ENCODE data around the gene RGMA. TPM values are rescaled to one million over a fixed set of nuclear protein-coding genes. Genes with fewer than 3 reads are reported as not detected.

The RGMA gene
- total and polyA plus RNA-seq, 2 experiments from 2014 or later: 34.2 to 36.5 TPM

GRCh38 chr15:93081399-93081798 is 7.6 kb downstream of the RGMA start:
- no peak for ATAC-seq
- H3K4me2 ChIP-seq: no peak overlapping the region

More at GRCh38 chr15:93081399-93081798, 7.6 kb downstream of the RGMA start:
- Mint-ChIP-seq H3K27me3 (ENCODE audit: insufficient read depth, low read depth, poor library complexity) (peaks cover 3% of the 10 kb centered on the region), H3K36me3 (ENCODE audit: low read depth) (peaks cover 4% of the 10 kb centered on the region; the same call in 1 of the 3 replicates), H3K27ac (no peak overlapping the region), H3K4me1 (peaks cover 25% of the 10 kb centered on the region), H3K4me3 (no peak overlapping the region), H3K9me3 (no peaks in the 10 kb centered on the region)
- H3K4me1 ChIP-seq (ENCODE audit: insufficient read depth): peaks cover 9% of the 10 kb centered on the region; the same call in 1 of the 2 replicates
- peaks cover 5% of the 10 kb centered on the region for H3K27me3 ChIP-seq (ENCODE audit: insufficient read depth)
- peaks cover 4% of the 10 kb centered on the region; the same call in 1 of the 2 replicates for H4K20me1 ChIP-seq (replicated peaks; ENCODE audit: insufficient read depth)
- no peaks in the 10 kb centered on the region for H3F3A ChIP-seq (replicated peaks; ENCODE audit: low read depth)
- H3K79me2 ChIP-seq (replicated peaks; ENCODE audit: insufficient read depth): peaks cover 27% of the 10 kb centered on the region
- DNase-seq (ENCODE audit: low spot score): no peak
- no peak overlapping the region for H2AFZ ChIP-seq
- no peak for TF ChIP-seq STAT1 (IDR thresholded peaks at IDR 0.05; ENCODE audit: unreplicated experiment)
- TF ChIP-seq, protein P1, sequence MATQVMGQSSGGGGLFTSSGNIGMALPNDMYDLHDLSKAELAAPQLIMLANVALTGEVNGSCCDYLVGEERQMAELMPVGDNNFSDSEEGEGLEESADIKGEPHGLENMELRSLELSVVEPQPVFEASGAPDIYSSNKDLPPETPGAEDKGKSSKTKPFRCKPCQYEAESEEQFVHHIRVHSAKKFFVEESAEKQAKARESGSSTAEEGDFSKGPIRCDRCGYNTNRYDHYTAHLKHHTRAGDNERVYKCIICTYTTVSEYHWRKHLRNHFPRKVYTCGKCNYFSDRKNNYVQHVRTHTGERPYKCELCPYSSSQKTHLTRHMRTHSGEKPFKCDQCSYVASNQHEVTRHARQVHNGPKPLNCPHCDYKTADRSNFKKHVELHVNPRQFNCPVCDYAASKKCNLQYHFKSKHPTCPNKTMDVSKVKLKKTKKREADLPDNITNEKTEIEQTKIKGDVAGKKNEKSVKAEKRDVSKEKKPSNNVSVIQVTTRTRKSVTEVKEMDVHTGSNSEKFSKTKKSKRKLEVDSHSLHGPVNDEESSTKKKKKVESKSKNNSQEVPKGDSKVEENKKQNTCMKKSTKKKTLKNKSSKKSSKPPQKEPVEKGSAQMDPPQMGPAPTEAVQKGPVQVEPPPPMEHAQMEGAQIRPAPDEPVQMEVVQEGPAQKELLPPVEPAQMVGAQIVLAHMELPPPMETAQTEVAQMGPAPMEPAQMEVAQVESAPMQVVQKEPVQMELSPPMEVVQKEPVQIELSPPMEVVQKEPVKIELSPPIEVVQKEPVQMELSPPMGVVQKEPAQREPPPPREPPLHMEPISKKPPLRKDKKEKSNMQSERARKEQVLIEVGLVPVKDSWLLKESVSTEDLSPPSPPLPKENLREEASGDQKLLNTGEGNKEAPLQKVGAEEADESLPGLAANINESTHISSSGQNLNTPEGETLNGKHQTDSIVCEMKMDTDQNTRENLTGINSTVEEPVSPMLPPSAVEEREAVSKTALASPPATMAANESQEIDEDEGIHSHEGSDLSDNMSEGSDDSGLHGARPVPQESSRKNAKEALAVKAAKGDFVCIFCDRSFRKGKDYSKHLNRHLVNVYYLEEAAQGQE (IDR thresholded peaks at IDR 0.05; ENCODE audit: unreplicated experiment): no peak
- TF ChIP-seq CTCF (conservative IDR thresholded peaks at IDR 0.05; ENCODE audit: low read depth in 2 of 2): no peak
- TF ChIP-seq CREB1 (CRISPR knock-in tag; IDR thresholded peaks at IDR 0.05; ENCODE audit: low read depth): no peak
- TF ChIP-seq, protein P2, sequence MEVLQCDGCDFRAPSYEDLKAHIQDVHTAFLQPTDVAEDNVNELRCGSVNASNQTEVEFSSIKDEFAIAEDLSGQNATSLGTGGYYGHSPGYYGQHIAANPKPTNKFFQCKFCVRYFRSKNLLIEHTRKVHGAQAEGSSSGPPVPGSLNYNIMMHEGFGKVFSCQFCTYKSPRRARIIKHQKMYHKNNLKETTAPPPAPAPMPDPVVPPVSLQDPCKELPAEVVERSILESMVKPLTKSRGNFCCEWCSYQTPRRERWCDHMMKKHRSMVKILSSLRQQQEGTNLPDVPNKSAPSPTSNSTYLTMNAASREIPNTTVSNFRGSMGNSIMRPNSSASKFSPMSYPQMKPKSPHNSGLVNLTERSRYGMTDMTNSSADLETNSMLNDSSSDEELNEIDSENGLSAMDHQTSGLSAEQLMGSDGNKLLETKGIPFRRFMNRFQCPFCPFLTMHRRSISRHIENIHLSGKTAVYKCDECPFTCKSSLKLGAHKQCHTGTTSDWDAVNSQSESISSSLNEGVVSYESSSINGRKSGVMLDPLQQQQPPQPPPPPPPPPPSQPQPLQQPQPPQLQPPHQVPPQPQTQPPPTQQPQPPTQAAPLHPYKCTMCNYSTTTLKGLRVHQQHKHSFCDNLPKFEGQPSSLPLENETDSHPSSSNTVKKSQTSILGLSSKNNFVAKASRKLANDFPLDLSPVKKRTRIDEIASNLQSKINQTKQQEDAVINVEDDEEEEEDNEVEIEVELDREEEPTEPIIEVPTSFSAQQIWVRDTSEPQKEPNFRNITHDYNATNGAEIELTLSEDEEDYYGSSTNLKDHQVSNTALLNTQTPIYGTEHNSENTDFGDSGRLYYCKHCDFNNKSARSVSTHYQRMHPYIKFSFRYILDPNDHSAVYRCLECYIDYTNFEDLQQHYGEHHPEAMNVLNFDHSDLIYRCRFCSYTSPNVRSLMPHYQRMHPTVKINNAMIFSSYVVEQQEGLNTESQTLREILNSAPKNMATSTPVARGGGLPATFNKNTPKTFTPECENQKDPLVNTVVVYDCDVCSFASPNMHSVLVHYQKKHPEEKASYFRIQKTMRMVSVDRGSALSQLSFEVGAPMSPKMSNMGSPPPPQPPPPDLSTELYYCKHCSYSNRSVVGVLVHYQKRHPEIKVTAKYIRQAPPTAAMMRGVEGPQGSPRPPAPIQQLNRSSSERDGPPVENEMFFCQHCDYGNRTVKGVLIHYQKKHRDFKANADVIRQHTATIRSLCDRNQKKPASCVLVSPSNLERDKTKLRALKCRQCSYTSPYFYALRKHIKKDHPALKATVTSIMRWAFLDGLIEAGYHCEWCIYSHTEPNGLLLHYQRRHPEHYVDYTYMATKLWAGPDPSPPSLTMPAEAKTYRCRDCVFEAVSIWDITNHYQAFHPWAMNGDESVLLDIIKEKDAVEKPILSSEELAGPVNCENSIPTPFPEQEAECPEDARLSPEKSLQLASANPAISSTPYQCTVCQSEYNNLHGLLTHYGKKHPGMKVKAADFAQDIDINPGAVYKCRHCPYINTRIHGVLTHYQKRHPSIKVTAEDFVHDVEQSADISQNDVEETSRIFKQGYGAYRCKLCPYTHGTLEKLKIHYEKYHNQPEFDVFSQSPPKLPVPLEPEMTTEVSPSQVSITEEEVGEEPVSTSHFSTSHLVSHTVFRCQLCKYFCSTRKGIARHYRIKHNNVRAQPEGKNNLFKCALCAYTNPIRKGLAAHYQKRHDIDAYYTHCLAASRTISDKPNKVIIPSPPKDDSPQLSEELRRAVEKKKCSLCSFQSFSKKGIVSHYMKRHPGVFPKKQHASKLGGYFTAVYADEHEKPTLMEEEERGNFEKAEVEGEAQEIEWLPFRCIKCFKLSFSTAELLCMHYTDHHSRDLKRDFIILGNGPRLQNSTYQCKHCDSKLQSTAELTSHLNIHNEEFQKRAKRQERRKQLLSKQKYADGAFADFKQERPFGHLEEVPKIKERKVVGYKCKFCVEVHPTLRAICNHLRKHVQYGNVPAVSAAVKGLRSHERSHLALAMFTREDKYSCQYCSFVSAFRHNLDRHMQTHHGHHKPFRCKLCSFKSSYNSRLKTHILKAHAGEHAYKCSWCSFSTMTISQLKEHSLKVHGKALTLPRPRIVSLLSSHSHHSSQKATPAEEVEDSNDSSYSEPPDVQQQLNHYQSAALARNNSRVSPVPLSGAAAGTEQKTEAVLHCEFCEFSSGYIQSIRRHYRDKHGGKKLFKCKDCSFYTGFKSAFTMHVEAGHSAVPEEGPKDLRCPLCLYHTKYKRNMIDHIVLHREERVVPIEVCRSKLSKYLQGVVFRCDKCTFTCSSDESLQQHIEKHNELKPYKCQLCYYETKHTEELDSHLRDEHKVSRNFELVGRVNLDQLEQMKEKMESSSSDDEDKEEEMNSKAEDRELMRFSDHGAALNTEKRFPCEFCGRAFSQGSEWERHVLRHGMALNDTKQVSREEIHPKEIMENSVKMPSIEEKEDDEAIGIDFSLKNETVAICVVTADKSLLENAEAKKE (CRISPR knock-in tag; IDR thresholded peaks at IDR 0.05): no peak
- no peak for TF ChIP-seq ZNF114 (CRISPR knock-in tag; IDR thresholded peaks at IDR 0.05)
- no peak for TF ChIP-seq ZNF331 (CRISPR knock-in tag; IDR thresholded peaks at IDR 0.05; ENCODE audit: low read depth)
- TF ChIP-seq NANOG (IDR thresholded peaks at IDR 0.05; ENCODE audit: borderline replicate concordance): no peak
- no peak for TF ChIP-seq EZH2phosphoT487 (IDR thresholded peaks at IDR 0.05; ENCODE audit: unreplicated experiment)
- TF ChIP-seq ETS1 (IDR thresholded peaks at IDR 0.05): no peak
- no peak for TF ChIP-seq EZH2 (IDR thresholded peaks at IDR 0.05; ENCODE audit: low read depth, unreplicated experiment)
- TF ChIP-seq JUNB (IDR thresholded peaks at IDR 0.05; ENCODE audit: unreplicated experiment): no peak
- no peak for TF ChIP-seq POLR2AphosphoS5 (IDR thresholded peaks at IDR 0.05; ENCODE audit: low read depth)
- no peak overlapping the region for H3K27ac ChIP-seq (ENCODE audit: low read depth)
- H3K9me2 ChIP-seq (ENCODE audit: insufficient read depth): no peaks in the 10 kb centered on the region
- no peak overlapping the region for H3K4me3 ChIP-seq
- H3K36me3 ChIP-seq (ENCODE audit: insufficient read depth): no peaks in the 10 kb centered on the region

Data from GM23338 (cell line).